Keratinocyte (primary cell): ENCODE data around the gene TSR3. TPM values are rescaled to one million over a fixed set of nuclear protein-coding genes. Genes with fewer than 3 reads are reported as not detected.

Experiments
- DNase-seq: peaks from one replicate; pipeline ENCODE4 v3.0.0-alpha.2; 2011; ENCODE audit warnings: low read depth, missing footprints, low spot score
- FAIRE-seq: peaks from 2 replicates; lab custom pipeline; 2011; peaks lifted over from hg19 to GRCh38; lab: Jason Lieb, UNC
- H2AFZ ChIP-seq: 2 replicates; pipeline ENCODE4 v1.6.0; 2012; ENCODE audit warnings: low read length, control low read depth, inconsistent platforms; ENCODE audit not compliant: control insufficient read depth
- H3K27ac ChIP-seq: 2 replicates; pipeline ENCODE4 v1.5.1; 2011; ENCODE audit warnings: low read length; ENCODE audit not compliant: control insufficient read depth, insufficient read depth
- H3K27me3 ChIP-seq: 3 replicates; pipeline ENCODE4 v1.6.0; 2011; ENCODE audit warnings: low read length; ENCODE audit not compliant: control insufficient read depth, insufficient read depth; ENCODE audit errors: extremely low read depth
- H3K36me3 ChIP-seq, 2 experiments: 2 replicates in 1 of 2; 3 replicates in 1 of 2; pipeline ENCODE4 v1.5.1; 2011; ENCODE audit warnings: low read length in 2 of 2, mild to moderate bottlenecking in 1 of 2; ENCODE audit not compliant: control insufficient read depth in 2 of 2, insufficient read depth in 2 of 2; ENCODE audit errors: extremely low read depth in 1 of 2
- H3K4me1 ChIP-seq: 3 replicates; pipeline ENCODE4 v1.5.1; 2011; ENCODE audit warnings: low read length; ENCODE audit not compliant: control insufficient read depth, insufficient read depth; ENCODE audit errors: extremely low read depth
- H3K4me2 ChIP-seq: 3 replicates; pipeline ENCODE4 v1.6.0; 2011; ENCODE audit warnings: low read depth, low read length; ENCODE audit not compliant: control insufficient read depth, insufficient read depth; ENCODE audit errors: extremely low read depth
- H3K4me3 ChIP-seq, 3 experiments: fragments of 200-600 bp in 1 of 3; sonication (generic) in 1 of 3; 2 replicates in 2 of 3; 3 replicates in 1 of 3; pipeline ENCODE4 v1.5.1; 2011 to 2016; ENCODE audit warnings: low read length in 3 of 3, mild to moderate bottlenecking in 3 of 3, control low read depth in 2 of 3, inconsistent platforms in 1 of 3, low read depth in 1 of 3, mixed read lengths in 1 of 3, mixed run types in 1 of 3, moderate library complexity in 1 of 3; ENCODE audit not compliant: control insufficient read depth in 2 of 3, insufficient read depth in 2 of 3; ENCODE audit errors: extremely low read depth in 1 of 3
- H3K79me2 ChIP-seq: 2 replicates; pipeline ENCODE4 v1.6.0; 2012; ENCODE audit warnings: low read length; ENCODE audit not compliant: control insufficient read depth, insufficient read depth
- H3K9ac ChIP-seq: 3 replicates; pipeline ENCODE4 v1.6.0; 2011; ENCODE audit warnings: low read length; ENCODE audit not compliant: control insufficient read depth, insufficient read depth; ENCODE audit errors: extremely low read depth
- H3K9me1 ChIP-seq: 3 replicates; pipeline ENCODE4 v1.6.0; 2011; ENCODE audit warnings: low read length; ENCODE audit not compliant: control insufficient read depth, insufficient read depth; ENCODE audit errors: extremely low read depth
- H3K9me3 ChIP-seq: 2 replicates; pipeline ENCODE4 v1.5.1; 2012; ENCODE audit warnings: low read depth, low read length; ENCODE audit not compliant: control insufficient read depth
- H4K20me1 ChIP-seq: 3 replicates; pipeline ENCODE4 v1.6.0; 2011; ENCODE audit warnings: low read length; ENCODE audit not compliant: control insufficient read depth, insufficient read depth; ENCODE audit errors: extremely low read depth
- EZH2 ChIP-seq: IDR thresholded peaks from one replicate; pipeline ENCODE4 v1.6.1; 2012; ENCODE audit warnings: inconsistent platforms, mild to moderate bottlenecking, low read length, moderate library complexity
- dilution Hi-C: fragments of 300-500 bp; cut with MboI; formaldehyde crosslinking; loops from one replicate; pipeline ENCODE4 v1.7.0; 2020; ENCODE audit warnings: low sequenced_read_pairs; ENCODE audit not compliant: extremely low pct_ligation_motif_present
- polyA plus RNA-seq, 5 experiments: library from polyadenylated mRNA; depleted of rRNA in 3 of 5; stranded (reverse) in 3 of 5; stranded (forward) in 1 of 5; unstranded in 1 of 5; fragments of >200 nt; gene quantifications; 1 replicate in 1 of 5; 2 replicates in 3 of 5; 3 replicates in 1 of 5; pipeline versions ENCODE4 v1.2.1 to v1.2.3, GENCODE V29; 2011 to 2012; ENCODE audit warnings: missing spikeins in 2 of 5, low read depth in 1 of 5, low replicate concordance in 1 of 5
- TF ChIP-seq, protein P1 (sequence below), 3 experiments: IDR thresholded peaks in 1 of 3; conservative IDR thresholded peaks in 1 of 3; optimal IDR thresholded peaks in 1 of 3; 2 replicates in 2 of 3; 3 replicates in 1 of 3; pipeline versions ENCODE3 to v1.5.1; 2011; ENCODE audit warnings: low read length in 3 of 3, mild to moderate bottlenecking in 3 of 3, moderate library complexity in 2 of 3, control low read depth in 1 of 3, inconsistent platforms in 1 of 3; ENCODE audit not compliant: insufficient read depth in 2 of 3; ENCODE audit errors: extremely low read depth in 1 of 3

TSR3 gene
- polyA plus RNA-seq, 1 donor (not counting 4 experiments of a cell fraction or from before 2014, with no cell fraction given) = 33.0 TPM

DNA sequence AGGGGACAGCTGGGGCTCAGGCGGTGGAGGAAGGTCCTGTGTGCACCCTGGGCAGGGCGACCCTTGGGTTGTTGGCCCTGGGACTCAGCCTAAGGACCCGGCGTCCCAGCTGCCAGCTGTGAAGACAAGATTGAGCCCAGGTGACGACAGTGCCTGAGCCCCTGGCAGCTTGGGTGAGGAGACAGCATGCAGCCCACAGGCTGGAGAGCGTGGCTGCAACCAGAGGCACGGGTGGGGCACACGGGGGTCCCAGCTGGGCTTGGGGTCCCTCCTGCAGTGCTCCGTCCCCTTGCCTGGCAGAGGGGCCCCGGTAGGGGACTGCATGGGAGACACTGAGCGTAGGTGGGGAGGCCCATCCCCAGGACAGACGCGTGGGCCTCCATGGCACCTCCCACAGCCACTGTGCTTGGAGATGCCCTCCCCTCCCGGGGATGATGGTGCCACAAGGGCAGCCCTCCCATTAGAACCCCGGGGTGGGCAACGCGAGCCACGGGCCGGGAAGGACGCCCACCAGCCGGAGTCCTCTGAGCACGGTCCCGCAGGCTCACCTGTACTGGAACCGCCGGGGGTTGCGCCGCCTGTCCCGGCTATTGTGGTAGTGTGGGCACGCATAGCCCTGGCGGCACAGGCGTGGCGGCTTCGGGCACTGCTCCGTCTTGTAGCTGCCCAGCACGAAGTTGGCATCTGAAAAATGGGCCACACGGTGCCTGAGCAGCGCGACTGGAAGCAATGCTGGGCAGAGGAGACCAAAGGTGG, 47.3 kb upstream of the TSR3 start:
- no peak overlapping the region for H3K27ac ChIP-seq
- H3K9me3 ChIP-seq = no peaks in the 10 kb centered on the region
- H3K4me3 ChIP-seq = no peak overlapping the region
- no peaks in the 10 kb centered on the region for H3K27me3 ChIP-seq
- H3K36me3 ChIP-seq = peaks cover 0 to 5% of the 10 kb centered on the region in 2 experiments
- dilution Hi-C loops = no loop called here
- H3K4me1 ChIP-seq = no peaks in the 10 kb centered on the region
- H3K4me2 ChIP-seq = no peak overlapping the region
- TF ChIP-seq, protein P1, sequence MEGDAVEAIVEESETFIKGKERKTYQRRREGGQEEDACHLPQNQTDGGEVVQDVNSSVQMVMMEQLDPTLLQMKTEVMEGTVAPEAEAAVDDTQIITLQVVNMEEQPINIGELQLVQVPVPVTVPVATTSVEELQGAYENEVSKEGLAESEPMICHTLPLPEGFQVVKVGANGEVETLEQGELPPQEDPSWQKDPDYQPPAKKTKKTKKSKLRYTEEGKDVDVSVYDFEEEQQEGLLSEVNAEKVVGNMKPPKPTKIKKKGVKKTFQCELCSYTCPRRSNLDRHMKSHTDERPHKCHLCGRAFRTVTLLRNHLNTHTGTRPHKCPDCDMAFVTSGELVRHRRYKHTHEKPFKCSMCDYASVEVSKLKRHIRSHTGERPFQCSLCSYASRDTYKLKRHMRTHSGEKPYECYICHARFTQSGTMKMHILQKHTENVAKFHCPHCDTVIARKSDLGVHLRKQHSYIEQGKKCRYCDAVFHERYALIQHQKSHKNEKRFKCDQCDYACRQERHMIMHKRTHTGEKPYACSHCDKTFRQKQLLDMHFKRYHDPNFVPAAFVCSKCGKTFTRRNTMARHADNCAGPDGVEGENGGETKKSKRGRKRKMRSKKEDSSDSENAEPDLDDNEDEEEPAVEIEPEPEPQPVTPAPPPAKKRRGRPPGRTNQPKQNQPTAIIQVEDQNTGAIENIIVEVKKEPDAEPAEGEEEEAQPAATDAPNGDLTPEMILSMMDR (optimal IDR thresholded peaks at IDR 0.05 in 1 of 3, IDR thresholded peaks at IDR 0.05 in 1 of 3, conservative IDR thresholded peaks at IDR 0.05 in 1 of 3; ENCODE audit: extremely low read depth in 1 of 3, insufficient read depth in 2 of 3, low read length in 3 of 3) = no peak
- no peak for TF ChIP-seq EZH2
- H2AFZ ChIP-seq = no peak overlapping the region
- FAIRE-seq = no peak
- no peaks in the 10 kb centered on the region for H3K79me2 ChIP-seq
- no peak for DNase-seq
- H3K9ac ChIP-seq = no peak overlapping the region
- no peaks in the 10 kb centered on the region for H4K20me1 ChIP-seq
- no peaks in the 10 kb centered on the region for H3K9me1 ChIP-seq

DNA sequence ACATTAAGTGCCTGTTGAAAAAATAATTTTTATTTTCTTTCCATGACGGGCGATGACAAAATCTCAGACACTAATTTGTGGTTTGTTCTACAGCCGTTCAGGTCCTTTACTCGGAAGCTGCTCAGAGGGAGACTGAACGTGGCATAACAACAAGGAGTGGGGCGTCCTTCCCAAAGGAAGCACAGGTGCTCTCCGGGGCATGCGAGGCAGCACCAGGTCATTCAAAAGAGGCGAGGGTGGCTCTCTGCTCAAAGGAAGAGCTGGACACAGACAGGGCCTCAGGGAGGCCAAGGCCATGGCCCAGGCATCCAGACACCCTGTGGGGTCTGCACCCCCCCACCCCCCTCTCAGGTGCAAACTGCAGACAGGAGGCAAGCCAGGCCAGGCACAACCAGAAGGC, 46.7 kb upstream of the TSR3 start:
- Histone ChIP-seq H3K9me1 (no peaks in the 10 kb centered on the region), H3K4me1 (no peaks in the 10 kb centered on the region), H3K79me2 (no peaks in the 10 kb centered on the region), H3K27me3 (no peaks in the 10 kb centered on the region), H3K4me3 (no peak overlapping the region), H3K9ac (no peak overlapping the region), H4K20me1 (no peaks in the 10 kb centered on the region), H3K4me2 (no peak overlapping the region), H3K36me3 (peaks cover 0 to 7% of the 10 kb centered on the region in 2 experiments), H2AFZ (no peak overlapping the region), H3K27ac (no peak overlapping the region), H3K9me3 (no peaks in the 10 kb centered on the region)
- no peak for TF ChIP-seq EZH2
- TF ChIP-seq, protein P1 (optimal IDR thresholded peaks at IDR 0.05 in 1 of 3, IDR thresholded peaks at IDR 0.05 in 1 of 3, conservative IDR thresholded peaks at IDR 0.05 in 1 of 3; ENCODE audit: extremely low read depth in 1 of 3, insufficient read depth in 2 of 3, low read length in 3 of 3) = no peak
- dilution Hi-C loops = no loop called here
- FAIRE-seq = no peak
- DNase-seq = no peak
